B cell (primary cell): ENCODE results near the gene RGP1. TPM values are rescaled to one million over a fixed set of nuclear protein-coding genes. Genes with fewer than 3 reads are reported as not detected.

Experiments
- ATAC-seq: fragments of 200-7000 bp; cut with Tn5 transposase; one replicate; pipeline ENCODE4 v1.10.0; 2021; ENCODE audit warnings: low read depth, mild to moderate bottlenecking, moderate number of reproducible peaks, moderate library complexity
- CTCF ChIA-PET: fragments of 350-600 bp; sonication (Branson Sonifier 250); formaldehyde crosslinking; loops from one replicate; lab custom pipeline; 2021; ENCODE audit warnings: antibody characterized with exemption, inconsistent platforms; lab: Charles Lee
- POLR2A ChIA-PET: fragments of 350-600 bp; sonication (Branson Sonifier 250); formaldehyde crosslinking; loops from one replicate; lab custom pipeline; 2021; ENCODE audit warnings: antibody characterized with exemption; lab: Charles Lee
- DNase-seq: peaks from one replicate; pipeline ENCODE4 v3.0.0; 2013
- H2AFZ ChIP-seq: 2 replicates; pipeline ENCODE4 v1.6.1; 2012; ENCODE audit warnings: mild to moderate bottlenecking, low read depth, low read length; ENCODE audit not compliant: insufficient read depth, poor library complexity, severe bottlenecking
- H3K27ac ChIP-seq, 2 donors: 1 replicate in 1 of 2; 2 replicates in 1 of 2; pipeline ENCODE4 v1.5.1; 2012 to 2013; ENCODE audit warnings: low read length in 2 of 2, mild to moderate bottlenecking in 2 of 2, moderate library complexity in 1 of 2
- H3K27me3 ChIP-seq, 4 experiments: fragments of 200-600 bp in 1 of 4; sonication (generic) in 1 of 4; replicated peaks in 1 of 4; 1 replicate in 2 of 4; 2 replicates in 2 of 4; pipeline versions ENCODE4 v1.6.1 to v1.7.0; 2013 to 2016; ENCODE audit warnings: low read length in 3 of 4, mild to moderate bottlenecking in 2 of 4, mixed read lengths in 1 of 4, moderate library complexity in 1 of 4; ENCODE audit not compliant: insufficient read depth in 4 of 4, control insufficient read depth in 3 of 4; ENCODE audit errors: control extremely low read depth in 1 of 4
- H3K36me3 ChIP-seq, 2 experiments: replicated peaks in 1 of 2; 1 replicate in 1 of 2; 2 replicates in 1 of 2; pipeline versions ENCODE4 v1.6.1 to v1.7.1; 2013; ENCODE audit warnings: low read length in 1 of 2; ENCODE audit not compliant: insufficient read depth in 2 of 2, control insufficient read depth in 1 of 2; ENCODE audit errors: control extremely low read depth in 1 of 2, extremely low read depth in 1 of 2
- H3K4me1 ChIP-seq, 2 donors: fragments of 200-600 bp in 1 of 2; sonication (generic) in 1 of 2; 1 replicate in 1 of 2; 2 replicates in 1 of 2; pipeline versions ENCODE4 v1.5.1 to v1.6.1; 2013 to 2017; ENCODE audit warnings: low read length in 2 of 2; ENCODE audit not compliant: control insufficient read depth in 2 of 2, insufficient read depth in 2 of 2
- H3K4me2 ChIP-seq: replicated peaks from 2 replicates; pipeline ENCODE3; 2012; ENCODE audit warnings: mild to moderate bottlenecking, low read depth, low read length; ENCODE audit not compliant: poor library complexity, severe bottlenecking
- H3K4me3 ChIP-seq, 5 experiments: fragments of 200-600 bp in 1 of 5; sonication (generic) in 1 of 5; 1 replicate in 3 of 5; 2 replicates in 2 of 5; pipeline versions ENCODE4 v1.5.1 to v1.7.0; 2011 to 2016; ENCODE audit warnings: low read length in 4 of 5, mild to moderate bottlenecking in 4 of 5, low read depth in 2 of 5, control low read depth in 1 of 5, moderate library complexity in 1 of 5; ENCODE audit not compliant: insufficient read depth in 1 of 5; ENCODE audit errors: control extremely low read depth in 1 of 5, extremely low read depth in 1 of 5
- H3K79me2 ChIP-seq: fragments of 200-600 bp; sonication (generic); one replicate; pipeline ENCODE4 v1.6.0; 2016; ENCODE audit warnings: low read length; ENCODE audit not compliant: control insufficient read depth, insufficient read depth
- H3K9ac ChIP-seq: fragments of 200-600 bp; sonication (generic); 2 replicates; pipeline ENCODE4 v1.6.1; 2017; ENCODE audit warnings: mild to moderate bottlenecking, low read length, moderate library complexity
- H3K9me3 ChIP-seq, 3 donors: one replicate each; pipeline versions ENCODE4 v1.6.1 to v1.7.1; 2013; ENCODE audit warnings: low read length in 2 of 3; ENCODE audit not compliant: control insufficient read depth in 2 of 3, insufficient read depth in 1 of 3; ENCODE audit errors: control extremely low read depth in 1 of 3
- H4K20me1 ChIP-seq: 2 replicates; pipeline ENCODE4 v1.6.0; 2012; ENCODE audit warnings: mild to moderate bottlenecking, low read length; ENCODE audit not compliant: insufficient read depth, control insufficient read depth, poor library complexity, severe bottlenecking
- H3K27ac Mint-ChIP-seq: one replicate; pipeline ENCODE4 v1.8.0; 2021; ENCODE audit warnings: mixed read lengths
- H3K27me3 Mint-ChIP-seq: one replicate; pipeline ENCODE4 v1.8.0; 2021; ENCODE audit warnings: mixed read lengths
- H3K4me1 Mint-ChIP-seq: one replicate; pipeline ENCODE4 v1.8.0; 2021; ENCODE audit warnings: mixed read lengths
- H3K4me3 Mint-ChIP-seq: one replicate; pipeline ENCODE4 v1.8.0; 2021; ENCODE audit warnings: mixed read lengths
- H3K9me3 Mint-ChIP-seq: one replicate; pipeline ENCODE4 v1.8.0; 2022; ENCODE audit warnings: mixed read lengths; ENCODE audit not compliant: insufficient read depth
- EZH2 ChIP-seq: IDR thresholded peaks from 2 replicates; pipeline ENCODE4 v1.6.1; 2012; ENCODE audit warnings: borderline replicate concordance, low read depth, mild to moderate bottlenecking, moderate library complexity, low read length; ENCODE audit not compliant: insufficient read depth, poor library complexity, severe bottlenecking
- WGBS: methylation state at CpG from one replicate; pipeline ENCODE4 v1.1.5; 2013; ENCODE audit warnings: missing lambda C conversion rate; ENCODE audit not compliant: insufficient coverage; 5-methylcytosine and 5-hydroxymethylcytosine counted together
- intact Hi-C: fragments of 100-400 bp; cut with micrococcal nuclease; formaldehyde crosslinking; loops from one replicate; pipeline ENCODE4 v1.10.0; 2022
- polyA plus RNA-seq: library from polyadenylated mRNA; depleted of rRNA; stranded (reverse); fragments of >200 nt; gene quantifications from 2 replicates; pipeline ENCODE4 v1.2.3, GENCODE V29; 2012
- total RNA-seq, 2 donors: library from RNA; stranded (reverse); fragments of 120-200 nt in 1 of 2; gene quantifications; 1 replicate in 1 of 2; 2 replicates in 1 of 2; pipeline versions ENCODE4 v1.2.3 to v1.2.4, GENCODE V29; 2013 to 2022
- TF ChIP-seq, protein P1 (sequence below): fragments of 200-600 bp; IDR thresholded peaks from one replicate; pipeline ENCODE4 v1.8.0; 2022; ENCODE audit warnings: antibody characterized with exemption, mild to moderate bottlenecking

The RGP1 gene
- total and polyA plus RNA-seq, 2 donors (not counting 1 experiment from before 2014, with no cell fraction given) = 17.6 to 42.3 TPM

DNA sequence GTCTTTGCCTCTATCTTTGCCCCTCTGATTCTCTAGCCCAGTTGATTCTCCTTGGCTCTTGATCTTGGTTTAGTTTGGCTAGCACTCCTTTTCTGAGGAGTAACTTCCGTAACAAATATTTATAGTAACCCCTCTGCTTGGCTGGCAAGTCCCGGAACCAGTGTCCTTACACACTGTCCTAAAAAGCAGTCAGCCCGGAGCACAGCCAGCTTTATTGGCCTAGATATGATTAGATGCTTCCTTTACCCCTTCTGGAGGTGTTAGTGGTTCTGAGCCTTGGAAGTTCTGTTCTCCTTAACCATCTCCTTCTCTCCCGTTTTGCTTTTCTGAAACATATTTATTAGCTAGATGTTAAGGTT, 22.0 kb downstream of the RGP1 start:
- H3K4me3 ChIP-seq = no peak overlapping the region
- CTCF ChIA-PET = interaction anchor here (0.6 to 3.8 kb wide), 6 partner anchors 16 to 107 kb away, joined by 3 to 22 read pairs (median 4); partner anchors contain the start of genes GBA2 and RGP1
- TF ChIP-seq, protein P1, sequence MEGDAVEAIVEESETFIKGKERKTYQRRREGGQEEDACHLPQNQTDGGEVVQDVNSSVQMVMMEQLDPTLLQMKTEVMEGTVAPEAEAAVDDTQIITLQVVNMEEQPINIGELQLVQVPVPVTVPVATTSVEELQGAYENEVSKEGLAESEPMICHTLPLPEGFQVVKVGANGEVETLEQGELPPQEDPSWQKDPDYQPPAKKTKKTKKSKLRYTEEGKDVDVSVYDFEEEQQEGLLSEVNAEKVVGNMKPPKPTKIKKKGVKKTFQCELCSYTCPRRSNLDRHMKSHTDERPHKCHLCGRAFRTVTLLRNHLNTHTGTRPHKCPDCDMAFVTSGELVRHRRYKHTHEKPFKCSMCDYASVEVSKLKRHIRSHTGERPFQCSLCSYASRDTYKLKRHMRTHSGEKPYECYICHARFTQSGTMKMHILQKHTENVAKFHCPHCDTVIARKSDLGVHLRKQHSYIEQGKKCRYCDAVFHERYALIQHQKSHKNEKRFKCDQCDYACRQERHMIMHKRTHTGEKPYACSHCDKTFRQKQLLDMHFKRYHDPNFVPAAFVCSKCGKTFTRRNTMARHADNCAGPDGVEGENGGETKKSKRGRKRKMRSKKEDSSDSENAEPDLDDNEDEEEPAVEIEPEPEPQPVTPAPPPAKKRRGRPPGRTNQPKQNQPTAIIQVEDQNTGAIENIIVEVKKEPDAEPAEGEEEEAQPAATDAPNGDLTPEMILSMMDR = no peak
- TF ChIP-seq EZH2 = no peak

DNA sequence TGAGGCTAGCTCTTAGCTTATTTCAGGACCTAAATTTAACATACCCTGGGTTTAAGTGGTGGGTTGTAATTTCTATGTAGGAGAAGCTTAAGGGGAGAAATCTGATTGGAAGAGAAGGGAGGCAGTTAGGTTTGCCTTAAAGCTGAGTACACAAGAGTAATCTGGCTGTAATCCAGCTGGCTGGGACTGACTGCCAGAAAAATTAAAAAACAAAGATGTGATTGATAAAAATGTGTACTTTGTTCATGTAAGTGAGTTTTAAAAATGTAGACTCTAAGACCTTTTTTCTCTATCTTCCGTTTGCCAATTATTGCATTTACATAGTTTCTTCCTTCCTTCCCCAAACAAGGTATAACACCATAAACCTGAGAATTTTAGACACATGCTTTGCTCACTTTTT, 22.4 kb downstream of the RGP1 start:
- H3K4me1 Mint-ChIP-seq = peaks cover 15% of the 10 kb centered on the region
- TF ChIP-seq, protein P1 = no peak
- no peak for TF ChIP-seq EZH2

More for the DNA sequence above, 22.0 kb downstream of the RGP1 start:
- H3K9me3 ChIP-seq = no peaks in the 10 kb centered on the region
- Mint-ChIP-seq H3K9me3 (no peaks in the 10 kb centered on the region), H3K4me1 (peaks cover 17% of the 10 kb centered on the region), H3K4me3 (no peak overlapping the region), H3K27ac (no peak overlapping the region), H3K27me3 (no peaks in the 10 kb centered on the region)
- H3K79me2 ChIP-seq = peaks cover 61% of the 10 kb centered on the region
- WGBS = no CpG with 5 or more reads among the region's 4 CpGs
- peaks cover 46% of the 10 kb centered on the region for H4K20me1 ChIP-seq
- POLR2A ChIA-PET = no interaction called here
- no peak overlapping the region for H3K4me2 ChIP-seq
- H2AFZ ChIP-seq = no peak overlapping the region
- H3K9ac ChIP-seq = no peak overlapping the region
- no peaks in the 10 kb centered on the region for H3K27me3 ChIP-seq
- H3K36me3 ChIP-seq = peaks cover 2 to 17% of the 10 kb centered on the region in 2 experiments
- no peak overlapping the region for H3K27ac ChIP-seq
- no peak for DNase-seq
- ATAC-seq = no peak
- intact Hi-C loops = no loop called here
- peaks cover 4 to 11% of the 10 kb centered on the region in 2 donors for H3K4me1 ChIP-seq

More for the DNA sequence above, 22.4 kb downstream of the RGP1 start:
- WGBS = no CpG with 5 or more reads among the region's 1 CpG
- Histone ChIP-seq H3K27ac (no peak overlapping the region), H3K9me3 (no peaks in the 10 kb centered on the region), H3K9ac (no peak overlapping the region), H3K79me2 (peaks cover 57% of the 10 kb centered on the region), H2AFZ (no peak overlapping the region), H3K4me1 (peaks cover 6 to 15% of the 10 kb centered on the region in 2 donors), H3K4me3 (no peak overlapping the region), H3K27me3 (no peaks in the 10 kb centered on the region), H3K4me2 (no peak overlapping the region), H3K36me3 (peaks cover 2 to 17% of the 10 kb centered on the region in 2 experiments), H4K20me1 (peaks cover 46% of the 10 kb centered on the region)
- ChIA-PET POLR2A (no interaction called here), CTCF (interaction anchor here (0.6 to 3.8 kb wide), 5 partner anchors 17 to 75 kb away, joined by 4 to 22 read pairs (median 5); partner anchors contain the start of genes GBA2 and RGP1)
- Mint-ChIP-seq H3K27ac (no peak overlapping the region), H3K27me3 (no peaks in the 10 kb centered on the region), H3K4me3 (no peak overlapping the region), H3K9me3 (no peaks in the 10 kb centered on the region)
- ATAC-seq = no peak
- intact Hi-C loops = no loop called here
- no peak for DNase-seq
